ENCODE measurements around the gene ELMOD3. TPM values are rescaled to one million over a fixed set of nuclear protein-coding genes. Genes with fewer than 3 reads are reported as not detected.

Gene ELMOD3
- polyA plus RNA-seq, 1 donor from 2014 or later, result 39.7 TPM

DNA sequence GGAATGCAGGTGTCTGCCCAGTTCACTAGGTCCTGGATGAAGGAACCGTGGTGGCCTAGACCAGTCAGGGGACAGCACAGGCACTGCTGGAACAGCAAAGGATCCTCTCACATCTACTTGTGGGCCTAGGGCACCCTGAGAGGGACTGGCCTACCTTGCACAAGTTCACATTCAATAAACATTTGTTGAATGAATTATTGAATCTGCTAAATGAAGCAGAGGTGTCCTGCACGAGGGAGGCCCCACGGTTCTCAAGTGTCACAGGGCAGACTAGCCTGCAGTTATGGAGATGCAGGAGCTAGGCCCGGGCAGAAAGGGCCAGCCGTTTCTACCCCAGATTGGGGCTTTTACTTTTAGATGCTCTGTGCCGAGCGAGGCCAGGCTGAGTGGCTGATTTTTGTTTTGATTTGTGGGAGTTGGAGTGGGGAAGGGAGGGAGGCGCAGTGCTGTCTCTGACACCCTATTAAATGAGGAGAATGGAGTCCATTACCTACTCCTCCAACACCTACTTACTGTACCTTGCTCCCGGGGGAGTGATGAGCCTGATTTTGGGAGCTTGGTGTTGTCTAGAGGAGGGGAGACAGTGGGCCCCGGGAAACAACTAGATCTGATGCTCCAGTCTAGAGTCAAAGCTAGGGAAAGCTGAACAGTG lies 82.4 kb downstream of the ELMOD3 start:
- no peak overlapping the region for H3K4me3 ChIP-seq (ENCODE audit: low read length)
- H3K9me3 ChIP-seq (ENCODE audit: low read length), result no peaks in the 10 kb centered on the region
- no peaks in the 10 kb centered on the region for H4K20me1 ChIP-seq (ENCODE audit: insufficient read depth)
- peak overlapping the region; percentile 51 for H3K9ac ChIP-seq (ENCODE audit: low read length)
- no peak overlapping the region for H3K4me2 ChIP-seq (ENCODE audit: low read length)
- no peaks in the 10 kb centered on the region for H3F3A ChIP-seq (ENCODE audit: insufficient read depth, low read length, poor library complexity, severe bottlenecking)
- H3K79me2 ChIP-seq (replicated peaks; ENCODE audit: insufficient read depth, low read length), result no peaks in the 10 kb centered on the region
- H3K36me3 ChIP-seq (ENCODE audit: insufficient read depth, low read length), result no peaks in the 10 kb centered on the region
- TF ChIP-seq POLR2AphosphoS5 (IDR thresholded peaks at IDR 0.05) (no peak), RAD21 (conservative IDR thresholded peaks at IDR 0.05) (no peak)
- TF ChIP-seq, protein P1, sequence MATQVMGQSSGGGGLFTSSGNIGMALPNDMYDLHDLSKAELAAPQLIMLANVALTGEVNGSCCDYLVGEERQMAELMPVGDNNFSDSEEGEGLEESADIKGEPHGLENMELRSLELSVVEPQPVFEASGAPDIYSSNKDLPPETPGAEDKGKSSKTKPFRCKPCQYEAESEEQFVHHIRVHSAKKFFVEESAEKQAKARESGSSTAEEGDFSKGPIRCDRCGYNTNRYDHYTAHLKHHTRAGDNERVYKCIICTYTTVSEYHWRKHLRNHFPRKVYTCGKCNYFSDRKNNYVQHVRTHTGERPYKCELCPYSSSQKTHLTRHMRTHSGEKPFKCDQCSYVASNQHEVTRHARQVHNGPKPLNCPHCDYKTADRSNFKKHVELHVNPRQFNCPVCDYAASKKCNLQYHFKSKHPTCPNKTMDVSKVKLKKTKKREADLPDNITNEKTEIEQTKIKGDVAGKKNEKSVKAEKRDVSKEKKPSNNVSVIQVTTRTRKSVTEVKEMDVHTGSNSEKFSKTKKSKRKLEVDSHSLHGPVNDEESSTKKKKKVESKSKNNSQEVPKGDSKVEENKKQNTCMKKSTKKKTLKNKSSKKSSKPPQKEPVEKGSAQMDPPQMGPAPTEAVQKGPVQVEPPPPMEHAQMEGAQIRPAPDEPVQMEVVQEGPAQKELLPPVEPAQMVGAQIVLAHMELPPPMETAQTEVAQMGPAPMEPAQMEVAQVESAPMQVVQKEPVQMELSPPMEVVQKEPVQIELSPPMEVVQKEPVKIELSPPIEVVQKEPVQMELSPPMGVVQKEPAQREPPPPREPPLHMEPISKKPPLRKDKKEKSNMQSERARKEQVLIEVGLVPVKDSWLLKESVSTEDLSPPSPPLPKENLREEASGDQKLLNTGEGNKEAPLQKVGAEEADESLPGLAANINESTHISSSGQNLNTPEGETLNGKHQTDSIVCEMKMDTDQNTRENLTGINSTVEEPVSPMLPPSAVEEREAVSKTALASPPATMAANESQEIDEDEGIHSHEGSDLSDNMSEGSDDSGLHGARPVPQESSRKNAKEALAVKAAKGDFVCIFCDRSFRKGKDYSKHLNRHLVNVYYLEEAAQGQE (IDR thresholded peaks at IDR 0.05; ENCODE audit: borderline replicate concordance), result no peak
- no peak overlapping the region for H3K27ac ChIP-seq (ENCODE audit: low read length)
- no peaks in the 10 kb centered on the region for H3K27me3 ChIP-seq (ENCODE audit: insufficient read depth, low read depth, low read length)
- no peaks in the 10 kb centered on the region for H3K9me2 ChIP-seq (ENCODE audit: insufficient read depth, low read length)
- H2AFZ ChIP-seq (ENCODE audit: low read depth, low read length), result peak overlapping the region; percentile 5

DNA sequence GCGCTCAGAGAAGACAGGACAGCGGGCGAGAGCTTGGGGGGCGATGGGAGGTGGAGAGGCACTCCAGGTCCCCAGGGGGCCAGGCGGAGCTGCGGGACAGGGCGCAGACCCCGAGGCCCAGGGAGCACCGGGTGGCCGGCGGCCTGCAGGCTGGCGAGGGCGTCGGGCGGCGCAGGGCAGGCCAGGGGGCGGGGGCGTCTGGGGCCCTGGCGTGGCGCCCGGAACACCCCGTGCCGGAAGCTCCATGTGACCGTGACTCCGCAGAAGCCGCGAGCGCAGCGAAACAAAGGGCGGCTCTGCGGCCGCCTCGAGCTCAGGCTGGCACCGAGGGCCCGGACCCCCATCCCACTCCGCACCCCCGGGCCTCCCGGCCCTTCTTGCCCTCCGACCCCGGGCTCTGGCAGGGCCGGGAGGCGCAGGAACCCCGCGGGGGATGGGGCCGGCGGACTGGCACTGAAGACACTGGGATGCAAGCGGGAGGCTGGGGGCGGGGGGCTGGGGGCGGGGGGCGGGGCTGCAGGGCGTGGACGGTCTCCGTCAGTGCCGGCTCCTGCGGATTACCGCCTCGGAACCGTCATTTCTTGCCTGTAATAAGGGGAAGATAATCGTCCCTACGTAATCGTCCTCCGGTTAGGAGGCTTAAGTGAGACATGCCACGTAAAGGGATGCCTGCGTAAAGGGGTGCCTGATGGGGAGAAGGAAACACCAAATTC lies 83.1 kb downstream of the ELMOD3 start:
- Histone ChIP-seq H3K9ac (ENCODE audit: low read length) (peak overlapping the region; percentile 51), H3K27ac (ENCODE audit: low read length) (no peak overlapping the region)

More for the DNA sequence above, 83.1 kb downstream of the ELMOD3 start:
- H3K9me3 ChIP-seq (ENCODE audit: low read length), result no peaks in the 10 kb centered on the region
- H3K27me3 ChIP-seq (ENCODE audit: insufficient read depth, low read depth, low read length), result no peaks in the 10 kb centered on the region
- peak overlapping the region; percentile 21 for H2AFZ ChIP-seq (ENCODE audit: low read depth, low read length)
- no peaks in the 10 kb centered on the region for H3K9me2 ChIP-seq (ENCODE audit: insufficient read depth, low read length)
- no peak overlapping the region for H3K4me2 ChIP-seq (ENCODE audit: low read length)
- H3K4me3 ChIP-seq (ENCODE audit: low read length), result peak overlapping the region; percentile 31
- H4K20me1 ChIP-seq (ENCODE audit: insufficient read depth), result no peaks in the 10 kb centered on the region
- H3F3A ChIP-seq (ENCODE audit: insufficient read depth, low read length, poor library complexity, severe bottlenecking), result no peaks in the 10 kb centered on the region
- H3K36me3 ChIP-seq (ENCODE audit: insufficient read depth, low read length), result no peaks in the 10 kb centered on the region
- no peak for TF ChIP-seq TAF1 (IDR thresholded peaks at IDR 0.05; ENCODE audit: low read depth)
- TF ChIP-seq POLR2AphosphoS5 (IDR thresholded peaks at IDR 0.05), result no peak
- no peak for TF ChIP-seq SMC3 (conservative IDR thresholded peaks at IDR 0.05; ENCODE audit: poor library complexity)
- no peak for TF ChIP-seq RAD21 (conservative IDR thresholded peaks at IDR 0.05)
- TF ChIP-seq EP300 (conservative IDR thresholded peaks at IDR 0.05; ENCODE audit: poor library complexity, severe bottlenecking), result no peak
- TF ChIP-seq, protein P2, sequence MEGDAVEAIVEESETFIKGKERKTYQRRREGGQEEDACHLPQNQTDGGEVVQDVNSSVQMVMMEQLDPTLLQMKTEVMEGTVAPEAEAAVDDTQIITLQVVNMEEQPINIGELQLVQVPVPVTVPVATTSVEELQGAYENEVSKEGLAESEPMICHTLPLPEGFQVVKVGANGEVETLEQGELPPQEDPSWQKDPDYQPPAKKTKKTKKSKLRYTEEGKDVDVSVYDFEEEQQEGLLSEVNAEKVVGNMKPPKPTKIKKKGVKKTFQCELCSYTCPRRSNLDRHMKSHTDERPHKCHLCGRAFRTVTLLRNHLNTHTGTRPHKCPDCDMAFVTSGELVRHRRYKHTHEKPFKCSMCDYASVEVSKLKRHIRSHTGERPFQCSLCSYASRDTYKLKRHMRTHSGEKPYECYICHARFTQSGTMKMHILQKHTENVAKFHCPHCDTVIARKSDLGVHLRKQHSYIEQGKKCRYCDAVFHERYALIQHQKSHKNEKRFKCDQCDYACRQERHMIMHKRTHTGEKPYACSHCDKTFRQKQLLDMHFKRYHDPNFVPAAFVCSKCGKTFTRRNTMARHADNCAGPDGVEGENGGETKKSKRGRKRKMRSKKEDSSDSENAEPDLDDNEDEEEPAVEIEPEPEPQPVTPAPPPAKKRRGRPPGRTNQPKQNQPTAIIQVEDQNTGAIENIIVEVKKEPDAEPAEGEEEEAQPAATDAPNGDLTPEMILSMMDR (IDR thresholded peaks at IDR 0.05; ENCODE audit: poor library complexity, severe bottlenecking), result no peak
- no peak for TF ChIP-seq MXI1 (conservative IDR thresholded peaks at IDR 0.05; ENCODE audit: poor library complexity, severe bottlenecking)
- TF ChIP-seq EZH2 (IDR thresholded peaks at IDR 0.05; ENCODE audit: borderline replicate concordance, insufficient read depth, low read length, poor library complexity, severe bottlenecking), result no peak
- TF ChIP-seq, protein P1 (IDR thresholded peaks at IDR 0.05; ENCODE audit: borderline replicate concordance), result no peak
- no peaks in the 10 kb centered on the region for H3K79me2 ChIP-seq (replicated peaks; ENCODE audit: insufficient read depth, low read length)

Measured in neural cell (in vitro differentiated cells).